Neutrophil (primary cell): Measurements from ENCODE around the gene HLTF.

Source experiments
- H3K27ac ChIP-seq: fragments of 200-600 bp; sonication (generic); 2 replicates; pipeline ENCODE4 v1.5.1; 2016; ENCODE audit warnings: mild to moderate bottlenecking, moderate library complexity
- H3K27me3 ChIP-seq: fragments of 200-600 bp; sonication (generic); 2 replicates; pipeline ENCODE4 v1.6.0; 2016; ENCODE audit warnings: mild to moderate bottlenecking
- H3K36me3 ChIP-seq: fragments of 200-600 bp; sonication (generic); 2 replicates; pipeline ENCODE4 v1.5.1; 2017
- H3K4me1 ChIP-seq, 2 experiments: fragments of 200-600 bp in 1 of 2; sonication (generic) in 1 of 2; 1 replicate in 1 of 2; 2 replicates in 1 of 2; pipeline versions ENCODE4 v1.5.1 to v1.6.1; 2013 to 2016; ENCODE audit warnings: low read depth in 1 of 2, low read length in 1 of 2, mild to moderate bottlenecking in 1 of 2, moderate library complexity in 1 of 2; ENCODE audit not compliant: control insufficient read depth in 1 of 2, insufficient read depth in 1 of 2
- H3K4me3 ChIP-seq, 2 experiments: fragments of 200-600 bp in 1 of 2; sonication (generic) in 1 of 2; 1 replicate in 1 of 2; 2 replicates in 1 of 2; pipeline ENCODE4 v1.5.1; 2013 to 2016; ENCODE audit warnings: low read depth in 1 of 2, low read length in 1 of 2, mild to moderate bottlenecking in 1 of 2, moderate library complexity in 1 of 2
- H3K9me3 ChIP-seq: fragments of 200-600 bp; sonication (generic); 2 replicates; pipeline ENCODE4 v1.5.1; 2016
- CTCF ChIP-seq: fragments of 200-600 bp; sonication (generic); IDR thresholded peaks from 2 replicates; pipeline ENCODE4 v1.5.1; 2016; ENCODE audit warnings: antibody characterized with exemption

HLTF gene

GRCh38 chr3:149019580-149019979, 66.8 kb downstream of the HLTF start:
- H3K4me1 ChIP-seq, result no peaks in the 10 kb centered on the region
- H3K27ac ChIP-seq, result peak overlapping the region; percentile 35
- H3K4me3 ChIP-seq, result no peak overlapping the region
- no peaks in the 10 kb centered on the region for H3K9me3 ChIP-seq
- TF ChIP-seq CTCF, result no peak
- H3K36me3 ChIP-seq, result peaks cover 90% of the 10 kb centered on the region
- H3K27me3 ChIP-seq, result no peaks in the 10 kb centered on the region

- H3K36me3 ChIP-seq, result peaks cover 89% of the 10 kb centered on the region
- no peaks in the 10 kb centered on the region for H3K27me3 ChIP-seq
- no peaks in the 10 kb centered on the region for H3K9me3 ChIP-seq
- TF ChIP-seq CTCF, result no peak
- no peak overlapping the region for H3K4me3 ChIP-seq
- no peaks in the 10 kb centered on the region for H3K4me1 ChIP-seq
- H3K27ac ChIP-seq, result peak overlapping the region; percentile 30
Observed at GRCh38 chr3:149018247-149018646, 68.1 kb downstream of the HLTF start.

DNA sequence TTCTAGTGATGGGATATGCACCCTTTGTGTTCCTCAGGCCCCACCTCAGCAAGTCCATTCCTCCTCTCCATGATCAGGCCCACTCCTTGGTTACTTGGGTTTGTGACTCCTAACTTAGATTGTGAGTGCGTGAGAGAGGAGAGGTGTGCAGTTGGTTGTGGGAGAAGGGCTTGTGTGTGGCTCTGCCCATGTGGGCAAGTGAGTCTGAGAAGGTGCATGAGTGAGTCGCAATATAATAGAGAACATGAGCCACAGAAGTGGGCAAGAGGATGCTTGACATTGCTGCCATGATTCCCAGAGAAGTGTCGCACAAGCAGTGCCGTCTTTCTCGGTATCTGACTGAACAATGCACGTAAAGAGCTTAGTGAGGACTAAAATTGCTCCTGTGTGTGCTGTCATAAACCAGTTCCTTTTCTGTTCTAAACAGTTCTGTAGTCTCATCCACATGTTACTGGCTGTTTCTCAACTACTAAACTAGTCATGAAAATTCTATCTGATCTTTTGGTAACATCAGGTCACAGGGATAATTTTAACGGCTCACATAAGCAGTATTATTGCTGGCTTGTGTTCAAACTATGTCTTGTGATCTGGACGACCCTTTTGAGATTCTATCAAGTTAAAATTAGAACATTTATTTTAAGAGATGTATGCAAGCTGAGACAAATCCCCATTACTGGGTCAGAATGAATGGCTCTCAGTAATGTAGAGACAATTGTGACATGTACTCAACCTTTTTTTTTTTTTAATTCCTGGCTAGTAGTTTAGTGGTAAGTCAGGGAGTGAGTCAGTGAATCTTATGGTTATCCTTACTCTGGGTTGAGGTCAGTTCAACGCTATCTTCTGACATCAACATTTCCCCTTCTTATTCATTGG, 69.4 kb downstream of the HLTF start:
- TF ChIP-seq CTCF, result no peak
- Histone ChIP-seq H3K4me3 (no peak overlapping the region), H3K27me3 (no peaks in the 10 kb centered on the region), H3K36me3 (peaks cover 90% of the 10 kb centered on the region), H3K4me1 (no peaks in the 10 kb centered on the region), H3K9me3 (no peaks in the 10 kb centered on the region), H3K27ac (peak overlapping the region; percentile 50)

GRCh38 chr3:149016242-149016641, 70.1 kb downstream of the HLTF start:
- Histone ChIP-seq H3K27me3 (no peaks in the 10 kb centered on the region), H3K36me3 (peaks cover 90% of the 10 kb centered on the region), H3K27ac (peak overlapping the region; percentile 50), H3K9me3 (no peaks in the 10 kb centered on the region), H3K4me3 (no peak overlapping the region), H3K4me1 (no peaks in the 10 kb centered on the region)
- no peak for TF ChIP-seq CTCF

GRCh38 chr3:149015393-149015792, 70.9 kb downstream of the HLTF start:
- TF ChIP-seq CTCF, result no peak
- H3K9me3 ChIP-seq, result peaks cover 3% of the 10 kb centered on the region
- H3K4me3 ChIP-seq, result no peak overlapping the region
- no peaks in the 10 kb centered on the region for H3K4me1 ChIP-seq
- H3K27me3 ChIP-seq, result no peaks in the 10 kb centered on the region
- peak overlapping the region; percentile 31 for H3K27ac ChIP-seq
- H3K36me3 ChIP-seq, result peaks cover 90% of the 10 kb centered on the region
